HG03097 (cell line): ENCODE data around the gene ITPK1.

Experiments used
- ATAC-seq: cut with Tn5 transposase; IDR thresholded peaks from one replicate; pipeline ENCODE4 v1.9.1; 2021; ENCODE audit not compliant: unreplicated experiment, low FRiP score

Gene ITPK1

DNA sequence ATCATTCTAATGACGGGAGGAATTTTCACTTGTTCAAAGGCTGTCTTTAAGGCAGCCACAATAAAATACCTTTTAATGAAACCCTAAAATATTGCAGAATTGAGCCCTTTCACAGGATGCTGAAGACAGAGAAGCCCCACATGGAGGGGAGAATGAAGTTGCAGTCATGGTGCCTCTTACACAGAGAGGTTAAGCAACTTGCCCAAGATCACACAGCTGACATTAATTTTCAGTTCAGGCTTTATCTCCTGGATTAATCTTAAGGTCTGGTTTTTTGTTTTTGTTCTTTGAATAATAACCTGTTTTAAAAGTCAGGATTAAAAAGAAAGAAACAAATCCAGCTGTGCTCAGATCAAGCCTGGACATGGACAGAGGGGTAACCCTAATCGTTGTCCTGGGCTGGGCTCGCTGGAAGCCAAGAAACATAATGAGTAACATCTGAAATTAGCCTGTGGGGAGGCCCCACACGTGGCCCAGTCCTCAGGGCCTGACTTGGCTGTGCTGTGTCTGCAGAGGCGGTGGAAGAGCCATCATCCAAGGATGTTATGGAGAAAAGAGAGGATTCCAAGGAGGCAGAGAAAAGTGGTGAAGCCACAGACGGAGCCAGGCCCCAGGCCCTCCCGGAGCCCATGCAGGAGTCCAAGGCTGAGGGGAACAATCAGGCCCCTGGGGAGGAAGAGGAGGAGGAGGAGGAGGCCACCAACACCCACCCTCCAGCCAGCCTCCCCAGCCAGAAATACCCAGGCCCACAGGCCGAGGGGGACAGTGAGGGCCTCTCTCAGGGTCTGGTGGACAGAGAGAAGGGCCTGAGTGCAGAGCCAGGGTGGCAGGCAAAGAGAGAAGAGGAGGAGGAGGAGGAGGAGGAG is 184.8 kb downstream of the ITPK1 start:
- no peak for ATAC-seq

- ATAC-seq = no peak
These were observed 185.8 kb downstream of the ITPK1 start for GRCh38 chr14:92929689-92930608.

DNA sequence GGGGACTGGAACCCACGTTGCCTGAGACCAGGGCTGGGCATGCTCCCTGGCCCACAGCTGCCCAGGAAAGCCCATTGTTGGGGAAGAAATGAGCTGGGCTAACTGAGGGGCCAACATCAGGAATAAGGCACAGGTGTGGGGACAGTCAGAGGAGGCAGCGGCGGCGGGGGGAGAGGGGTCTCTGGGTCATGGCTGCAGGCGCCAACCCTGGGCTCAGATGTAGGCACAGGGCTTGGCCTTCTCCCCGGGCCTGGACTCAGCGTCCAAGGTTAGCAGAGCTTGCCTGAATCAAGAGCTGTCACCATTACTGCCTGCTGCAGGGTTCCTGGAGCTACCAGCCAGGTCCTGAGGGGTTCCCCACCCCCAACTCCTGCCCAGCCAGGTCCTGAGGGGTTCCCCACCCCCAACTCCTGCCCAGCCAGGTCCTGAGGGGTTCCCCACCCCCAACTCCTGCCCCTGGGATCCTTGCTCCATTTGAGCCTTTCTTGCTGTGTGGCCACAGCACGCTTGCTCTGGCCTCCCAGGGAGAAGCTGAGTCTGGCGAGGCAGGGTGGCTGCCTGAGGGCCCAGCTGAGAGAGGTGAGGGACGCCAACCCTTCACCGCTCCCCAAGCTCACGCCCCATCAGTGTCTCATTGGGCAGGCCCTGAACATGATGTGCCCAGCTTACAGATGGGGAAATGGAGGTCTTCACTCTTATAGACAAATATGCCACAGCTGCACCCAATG is 186.6 kb downstream of the ITPK1 start:
- no peak for ATAC-seq

GRCh38 chr14:92928258-92928629 is 187.5 kb downstream of the ITPK1 start:
- no peak for ATAC-seq

GRCh38 chr14:92927349-92928257 is 188.1 kb downstream of the ITPK1 start:
- ATAC-seq = no peak

DNA sequence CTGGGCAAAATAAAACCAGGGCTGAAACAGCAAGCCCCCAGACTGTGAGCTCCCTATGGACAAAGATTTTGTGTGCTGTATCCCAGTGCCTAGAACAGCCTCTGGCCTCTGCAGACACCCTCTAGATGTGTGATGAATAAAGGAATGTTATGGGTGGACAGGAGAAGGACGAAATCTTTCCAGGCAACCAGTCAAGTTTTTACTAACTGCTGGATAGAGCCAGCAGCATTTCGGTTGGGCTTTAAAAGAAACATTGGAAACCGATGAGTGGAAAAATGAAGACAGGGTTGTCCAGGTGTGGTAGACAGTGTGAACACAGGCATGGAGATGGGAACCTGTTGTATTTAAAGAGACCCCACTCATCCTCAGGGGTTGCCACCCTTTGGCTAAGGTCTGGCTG is 188.8 kb downstream of the ITPK1 start:
- no peak for ATAC-seq

GRCh38 chr14:92926180-92926845 is 189.4 kb downstream of the ITPK1 start:
- no peak for ATAC-seq

GRCh38 chr14:92925446-92925845 is 190.3 kb downstream of the ITPK1 start:
- ATAC-seq = no peak

DNA sequence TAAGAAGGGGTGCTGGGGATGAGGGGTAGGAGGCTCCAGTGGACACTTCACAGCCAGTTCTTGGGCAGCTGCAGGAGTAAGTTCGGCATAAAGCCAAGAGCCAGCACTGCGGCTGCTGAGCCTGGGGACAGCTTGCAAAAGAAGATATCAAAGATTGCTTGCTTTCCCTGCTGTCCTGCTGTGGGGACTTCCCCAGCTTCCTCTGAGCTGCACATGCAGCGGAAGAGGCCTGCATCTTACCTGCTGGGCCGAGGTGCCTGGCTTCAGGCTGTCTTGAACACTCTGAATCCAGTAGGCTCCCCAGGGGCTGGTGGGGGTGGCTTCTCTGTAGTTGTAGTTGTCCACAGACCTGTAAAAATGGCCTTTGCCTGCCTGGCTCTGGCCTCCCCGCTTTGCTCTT is 191.5 kb downstream of the ITPK1 start:
- ATAC-seq = no peak

GRCh38 chr14:92923744-92924103 is 192.0 kb downstream of the ITPK1 start:
- ATAC-seq = no peak

GRCh38 chr14:92922883-92923743 is 192.6 kb downstream of the ITPK1 start, which contains the start of gene CHGA:
TSS of gene CHGA (plus strand) at chr14:92923150. CDS start at chr14:92923360, 210 bp downstream.
- no peak for ATAC-seq

DNA sequence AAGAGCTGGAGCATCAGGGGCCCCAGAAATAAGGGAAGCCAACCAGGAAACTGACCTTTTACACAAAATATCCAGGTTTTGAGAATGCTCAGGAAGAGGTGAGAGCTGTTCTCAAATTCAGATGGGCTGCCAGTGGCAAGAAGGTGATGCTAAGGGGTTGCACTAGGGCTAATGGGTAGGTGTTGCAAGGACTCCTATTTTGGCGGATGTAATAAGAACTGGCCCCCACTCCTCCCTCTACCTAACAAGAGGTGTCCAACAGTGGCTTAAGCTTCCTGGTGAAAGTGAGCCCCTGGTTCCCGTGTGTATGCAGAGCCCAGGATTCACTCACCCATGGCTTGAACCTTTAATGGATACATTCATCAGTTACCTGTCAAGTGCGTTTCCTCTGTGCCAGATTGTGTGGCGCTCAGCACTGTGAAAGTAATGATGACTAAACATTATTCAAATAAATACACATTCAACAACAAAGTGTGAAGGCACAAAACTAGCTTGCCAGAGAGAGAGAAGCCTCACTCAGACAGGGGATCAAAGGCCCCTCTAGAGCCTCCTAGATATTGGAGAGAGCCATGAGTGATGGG is 193.5 kb downstream of the ITPK1 start:
- no peak for ATAC-seq

GRCh38 chr14:92920001-92920400 is 195.7 kb downstream of the ITPK1 start:
- ATAC-seq = no peak

DNA sequence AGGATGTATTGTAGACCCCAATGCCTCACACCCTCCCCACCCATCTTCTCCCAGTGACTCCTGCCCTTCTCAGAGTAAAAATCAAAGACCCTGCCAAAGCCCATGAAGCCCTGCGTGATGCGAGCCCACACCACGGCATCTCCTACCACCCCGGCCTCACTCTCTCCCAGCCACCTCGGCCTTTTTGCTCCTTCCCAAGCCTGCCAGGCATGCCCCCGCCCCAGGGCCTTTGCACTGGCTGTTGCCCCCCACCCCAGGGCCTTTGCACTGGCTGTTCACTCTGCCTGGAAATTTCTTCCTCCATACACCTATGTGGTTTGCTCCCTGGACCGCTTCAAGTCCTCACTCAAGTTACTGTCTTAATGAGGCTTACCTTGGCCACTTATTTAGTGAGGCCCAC is 197.8 kb downstream of the ITPK1 start:
- no peak for ATAC-seq

DNA sequence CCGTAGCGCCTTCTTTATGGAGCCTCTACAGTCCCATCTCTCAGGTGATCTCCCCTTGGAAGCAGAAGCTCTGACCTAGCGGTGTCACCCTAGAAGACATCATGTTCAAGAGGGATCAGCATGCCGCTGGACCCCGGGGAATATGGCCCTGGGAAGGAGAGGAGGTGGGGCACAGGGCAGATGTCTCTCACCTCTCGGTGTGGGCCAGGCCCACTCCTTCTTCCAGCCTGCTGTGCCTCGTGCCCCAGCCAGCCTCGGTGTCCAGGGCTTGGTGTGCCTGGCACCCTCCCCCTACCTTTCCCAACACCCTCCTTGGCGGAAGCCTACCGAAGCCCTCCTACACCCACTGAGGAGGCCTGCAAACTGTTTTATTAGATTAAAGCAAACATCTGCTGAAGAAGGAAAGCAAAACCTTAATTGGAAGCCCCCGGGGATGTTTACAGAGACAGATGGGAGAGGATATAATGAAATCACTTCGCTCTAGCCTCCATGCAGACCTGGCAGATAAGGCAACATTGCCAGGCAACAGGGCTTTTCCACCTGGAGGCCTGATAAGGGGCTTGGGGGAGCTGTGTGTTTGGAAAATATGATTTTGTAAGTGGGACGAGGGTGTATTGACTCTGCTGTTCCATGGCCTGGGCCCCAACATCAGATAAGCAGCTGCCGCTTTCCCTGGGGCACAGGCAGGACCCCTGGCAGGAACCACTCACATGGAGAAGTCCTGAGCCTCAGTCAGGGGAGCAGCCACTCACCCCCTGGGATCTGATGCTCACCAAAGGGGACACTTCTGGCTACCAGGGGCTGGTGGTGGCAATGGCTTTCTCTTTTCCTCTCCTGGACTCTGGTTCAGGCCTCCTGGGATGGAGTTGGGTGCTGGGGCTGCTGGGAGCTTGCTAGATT is 198.4 kb downstream of the ITPK1 start:
- no peak for ATAC-seq

DNA sequence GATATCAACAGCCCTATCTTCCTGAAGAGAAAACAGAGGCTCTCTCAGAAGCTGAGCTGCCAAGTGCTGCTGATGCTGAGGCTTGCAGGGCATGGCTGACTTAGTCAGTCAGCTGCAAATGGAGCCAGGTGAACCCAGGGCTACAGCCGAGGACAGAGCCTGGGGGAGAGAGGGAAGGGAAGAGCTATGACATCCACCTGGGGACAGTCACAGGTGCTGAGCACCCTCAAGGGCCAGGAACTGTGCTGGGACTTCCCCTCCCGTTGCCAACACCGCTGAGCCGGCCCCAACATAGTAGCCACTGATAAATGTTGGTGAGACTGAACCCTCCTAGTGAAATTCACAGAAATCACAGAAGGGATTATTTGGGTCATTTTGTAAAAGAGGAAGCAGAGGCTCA is 199.5 kb downstream of the ITPK1 start:
- no peak for ATAC-seq

GRCh38 chr14:92914087-92914656 is 201.6 kb downstream of the ITPK1 start:
- ATAC-seq = no peak
